Measurements from ENCODE around the gene IL22RA1. TPM values are rescaled to one million over a fixed set of nuclear protein-coding genes. Genes with fewer than 3 reads are reported as not detected.

Gene IL22RA1
- polyA plus RNA-seq, 1 donor from 2014 or later, result not detected

- no peaks in the 10 kb centered on the region for H3F3A ChIP-seq (ENCODE audit: insufficient read depth, low read length, poor library complexity, severe bottlenecking)
- H3K27me3 ChIP-seq (ENCODE audit: insufficient read depth, low read depth, low read length), result no peaks in the 10 kb centered on the region
- H4K20me1 ChIP-seq (ENCODE audit: insufficient read depth), result no peaks in the 10 kb centered on the region
- H3K9me3 ChIP-seq (ENCODE audit: low read length), result no peaks in the 10 kb centered on the region
- no peak overlapping the region for H3K9ac ChIP-seq (ENCODE audit: low read length)
- no peaks in the 10 kb centered on the region for H3K79me2 ChIP-seq (replicated peaks; ENCODE audit: insufficient read depth, low read length)
- no peak overlapping the region for H3K4me3 ChIP-seq (ENCODE audit: low read length)
- no peak overlapping the region for H3K27ac ChIP-seq (ENCODE audit: low read length)
- no peaks in the 10 kb centered on the region for H3K36me3 ChIP-seq (ENCODE audit: insufficient read depth, low read length)
- no peak overlapping the region for H3K4me2 ChIP-seq (ENCODE audit: low read length)
- TF ChIP-seq CTCF (IDR thresholded peaks at IDR 0.05; ENCODE audit: poor library complexity, severe bottlenecking) (no peak), MXI1 (conservative IDR thresholded peaks at IDR 0.05; ENCODE audit: poor library complexity, severe bottlenecking) (no peak)
- H2AFZ ChIP-seq (ENCODE audit: low read depth, low read length), result no peak overlapping the region
- no peaks in the 10 kb centered on the region for H3K9me2 ChIP-seq (ENCODE audit: insufficient read depth, low read length)
Observed at GRCh38 chr1:24133819-24134218, 9.1 kb downstream of the IL22RA1 start.

GRCh38 chr1:24130385-24130784 lies 12.6 kb downstream of the IL22RA1 start:
- TF ChIP-seq POLR2AphosphoS5 (IDR thresholded peaks at IDR 0.05), result no peak
- TF ChIP-seq RAD21 (conservative IDR thresholded peaks at IDR 0.05), result no peak
- TF ChIP-seq EZH2 (IDR thresholded peaks at IDR 0.05; ENCODE audit: borderline replicate concordance, insufficient read depth, low read length, poor library complexity, severe bottlenecking), result no peak
- TF ChIP-seq CTCF (IDR thresholded peaks at IDR 0.05; ENCODE audit: poor library complexity, severe bottlenecking), result no peak
- TF ChIP-seq SMC3 (conservative IDR thresholded peaks at IDR 0.05; ENCODE audit: poor library complexity), result no peak
- TF ChIP-seq MXI1 (conservative IDR thresholded peaks at IDR 0.05; ENCODE audit: poor library complexity, severe bottlenecking), result no peak
- no peak for TF ChIP-seq REST (IDR thresholded peaks at IDR 0.05; ENCODE audit: borderline replicate concordance)
- TF ChIP-seq EP300 (conservative IDR thresholded peaks at IDR 0.05; ENCODE audit: poor library complexity, severe bottlenecking), result no peak
- no peak for TF ChIP-seq TAF1 (IDR thresholded peaks at IDR 0.05; ENCODE audit: low read depth)
- H3K79me2 ChIP-seq (replicated peaks; ENCODE audit: insufficient read depth, low read length), result no peaks in the 10 kb centered on the region
- H3K9me3 ChIP-seq (ENCODE audit: low read length), result no peaks in the 10 kb centered on the region
- no peaks in the 10 kb centered on the region for H3F3A ChIP-seq (ENCODE audit: insufficient read depth, low read length, poor library complexity, severe bottlenecking)
- no peak overlapping the region for H3K4me2 ChIP-seq (ENCODE audit: low read length)
- no peaks in the 10 kb centered on the region for H3K9me2 ChIP-seq (ENCODE audit: insufficient read depth, low read length)
- H2AFZ ChIP-seq (ENCODE audit: low read depth, low read length), result no peak overlapping the region
- no peaks in the 10 kb centered on the region for H3K27me3 ChIP-seq (ENCODE audit: insufficient read depth, low read depth, low read length)
- no peak overlapping the region for H3K9ac ChIP-seq (ENCODE audit: low read length)
- H4K20me1 ChIP-seq (ENCODE audit: insufficient read depth), result no peaks in the 10 kb centered on the region
- no peak overlapping the region for H3K27ac ChIP-seq (ENCODE audit: low read length)
- no peak overlapping the region for H3K4me3 ChIP-seq (ENCODE audit: low read length)
- no peaks in the 10 kb centered on the region for H3K36me3 ChIP-seq (ENCODE audit: insufficient read depth, low read length)
